H1 (cell line): ENCODE measurements around the gene DUSP9. TPM values are rescaled to one million over a fixed set of nuclear protein-coding genes. Genes with fewer than 3 reads are reported as not detected.
A peak's percentile ranks its signal among the peaks of the same experiment; 100 is the strongest.

ENCODE experiments used
- CTCF ChIA-PET: fragments of 300-600 bp; sonication (Branson Sonifier 250); formaldehyde crosslinking; loops from one replicate; lab custom pipeline; 2021; ENCODE audit not compliant: partially characterized antibody; lab: Charles Lee
- POLR2A ChIA-PET: fragments of 300-600 bp; sonication (Branson Sonifier 250); formaldehyde crosslinking; loops from one replicate; lab custom pipeline; 2021; ENCODE audit warnings: inconsistent platforms; ENCODE audit not compliant: partially characterized antibody; lab: Charles Lee
- DNase-seq, 2 experiments: peaks; one replicate each; pipeline versions ENCODE4 v3.0.0 to v3.0.0-alpha.2; 2010 to 2022; ENCODE audit warnings: low spot score in 2 of 2, low read depth in 1 of 2, mixed read lengths in 1 of 2
- FAIRE-seq: peaks from 2 replicates; lab custom pipeline; 2011; peaks lifted over from hg19 to GRCh38; lab: Jason Lieb, UNC
- H2AFZ ChIP-seq: 2 replicates; pipeline ENCODE4 v1.8.1; 2012; ENCODE audit warnings: low read length, inconsistent platforms
- H2AK5ac ChIP-seq: 2 replicates; pipeline ENCODE4 v1.6.1; 2013; ENCODE audit warnings: low read depth, low read length
- H2BK120ac ChIP-seq: replicated peaks from 2 replicates; pipeline ENCODE3; 2013; ENCODE audit warnings: low read depth, low read length, inconsistent platforms
- H2BK12ac ChIP-seq: 2 replicates; pipeline ENCODE4 v1.6.1; 2013; ENCODE audit warnings: low read depth, low read length
- H2BK15ac ChIP-seq: 2 replicates; pipeline ENCODE4 v1.6.1; 2013; ENCODE audit warnings: low read length
- H2BK20ac ChIP-seq: 2 replicates; pipeline ENCODE4 v1.6.1; 2013; ENCODE audit warnings: low read length
- H2BK5ac ChIP-seq: 2 replicates; pipeline ENCODE4 v1.6.1; 2013; ENCODE audit warnings: low read depth, low read length
- H3K14ac ChIP-seq: 2 replicates; pipeline ENCODE4 v1.6.1; 2013; ENCODE audit warnings: inconsistent platforms; ENCODE audit not compliant: insufficient read length
- H3K18ac ChIP-seq: 2 replicates; pipeline ENCODE4 v1.6.1; 2013; ENCODE audit warnings: low read length; ENCODE audit errors: extremely low read depth
- H3K23ac ChIP-seq: 2 replicates; pipeline ENCODE4 v1.6.1; 2013; ENCODE audit warnings: inconsistent platforms; ENCODE audit not compliant: insufficient read length
- H3K23me2 ChIP-seq: 2 replicates; pipeline ENCODE4 v1.6.1; 2013; ENCODE audit warnings: low read depth, low read length
- H3K27ac ChIP-seq: 2 replicates; pipeline ENCODE4 v1.6.1; 2011; ENCODE audit warnings: low read depth, low read length, inconsistent platforms
- H3K27me3 ChIP-seq, 4 experiments: replicated peaks in 1 of 4; 1 replicate in 1 of 4; 2 replicates in 3 of 4; pipeline versions ENCODE4 v1.6.1 to v1.8.1; 2011 to 2013; ENCODE audit warnings: low read length in 3 of 4, mild to moderate bottlenecking in 3 of 4, inconsistent platforms in 2 of 4, mixed read lengths in 2 of 4, moderate library complexity in 1 of 4; ENCODE audit not compliant: control insufficient read depth in 3 of 4, insufficient read depth in 3 of 4; ENCODE audit errors: extremely low read depth in 1 of 4
- H3K36me3 ChIP-seq, 4 experiments: 2 replicates each; pipeline versions ENCODE4 v1.6.1 to v1.8.1; 2011 to 2013; ENCODE audit warnings: mild to moderate bottlenecking in 4 of 4, low read length in 3 of 4, moderate library complexity in 2 of 4, control low read depth in 1 of 4, inconsistent platforms in 1 of 4; ENCODE audit not compliant: insufficient read depth in 4 of 4, control insufficient read depth in 2 of 4
- H3K4ac ChIP-seq: replicated peaks from 2 replicates; pipeline ENCODE3; 2013; ENCODE audit warnings: low read length, low read depth, mixed read lengths, inconsistent platforms; ENCODE audit not compliant: insufficient read length
- H3K4me1 ChIP-seq, 4 experiments: replicated peaks in 1 of 4; 1 replicate in 1 of 4; 2 replicates in 3 of 4; pipeline versions ENCODE4 v1.6.1 to v1.8.1; 2011 to 2013; ENCODE audit warnings: low read length in 3 of 4, inconsistent platforms in 2 of 4, mixed read lengths in 1 of 4; ENCODE audit not compliant: insufficient read depth in 4 of 4, control insufficient read depth in 3 of 4
- H3K4me2 ChIP-seq, 2 experiments: 2 replicates each; pipeline versions ENCODE4 v1.6.1 to v1.8.1; 2011 to 2013; ENCODE audit warnings: low read depth in 2 of 2, low read length in 2 of 2, control low read depth in 1 of 2, inconsistent platforms in 1 of 2, mild to moderate bottlenecking in 1 of 2; ENCODE audit not compliant: insufficient read depth in 1 of 2
- H3K4me3 ChIP-seq, 4 experiments: fragments of 200-600, 300-600 bp in 1 of 4; sonication (generic), shearing (Covaris generic), sonication (Bioruptor Twin) in 1 of 4; 2 replicates each; pipeline versions ENCODE4 v1.5.1 to v1.8.1; 2011 to 2016; ENCODE audit warnings: low read length in 4 of 4, low read depth in 3 of 4, control low read depth in 2 of 4, inconsistent platforms in 2 of 4, mild to moderate bottlenecking in 2 of 4, mixed read lengths in 1 of 4, moderate library complexity in 1 of 4; ENCODE audit not compliant: insufficient read depth in 2 of 4; ENCODE audit errors: extremely low read depth in 1 of 4
- H3K56ac ChIP-seq: replicated peaks from 2 replicates; pipeline ENCODE3; 2013; ENCODE audit warnings: low read depth, mild to moderate bottlenecking, mixed read lengths, low read length, inconsistent platforms; ENCODE audit not compliant: insufficient read length
- H3K79me1 ChIP-seq: 2 replicates; pipeline ENCODE4 v1.6.1; 2013; ENCODE audit warnings: low read depth, low read length, control low read depth
- H3K79me2 ChIP-seq, 2 experiments: 2 replicates each; pipeline versions ENCODE4 v1.6.1 to v1.8.1; 2012 to 2013; ENCODE audit warnings: low read length in 2 of 2, mild to moderate bottlenecking in 2 of 2, inconsistent platforms in 1 of 2; ENCODE audit not compliant: insufficient read depth in 2 of 2, control insufficient read depth in 1 of 2
- H3K9ac ChIP-seq, 4 experiments: replicated peaks in 1 of 4; 1 replicate in 1 of 4; 2 replicates in 3 of 4; pipeline versions ENCODE4 v1.6.1 to v1.8.1; 2011 to 2013; ENCODE audit warnings: low read depth in 3 of 4, low read length in 3 of 4, control low read depth in 2 of 4, mild to moderate bottlenecking in 2 of 4, moderate library complexity in 2 of 4, inconsistent platforms in 1 of 4; ENCODE audit errors: extremely low read depth in 1 of 4
- H3K9me3 ChIP-seq, 2 experiments: 2 replicates each; pipeline versions ENCODE4 v1.6.1 to v1.8.1; 2012 to 2013; ENCODE audit warnings: mild to moderate bottlenecking in 2 of 2, moderate library complexity in 2 of 2, control low read depth in 1 of 2, inconsistent platforms in 1 of 2, low read depth in 1 of 2, low read length in 1 of 2, mixed read lengths in 1 of 2; ENCODE audit not compliant: insufficient read depth in 2 of 2
- H4K20me1 ChIP-seq, 2 experiments: replicated peaks in 1 of 2; 2 replicates each; pipeline versions ENCODE3 to v1.8.1; 2011 to 2013; ENCODE audit warnings: inconsistent platforms in 2 of 2, low read length in 2 of 2, mild to moderate bottlenecking in 1 of 2; ENCODE audit not compliant: insufficient read depth in 2 of 2, control insufficient read depth in 1 of 2
- H4K5ac ChIP-seq: 2 replicates; pipeline ENCODE4 v1.6.1; 2013; ENCODE audit warnings: low read length, low read depth, mixed read lengths, inconsistent platforms; ENCODE audit not compliant: insufficient read length
- H4K8ac ChIP-seq: 2 replicates; pipeline ENCODE4 v1.8.0; 2013; ENCODE audit warnings: mild to moderate bottlenecking, moderate library complexity, low read length, inconsistent platforms; ENCODE audit not compliant: insufficient read depth; ENCODE audit errors: extremely low read depth
- H4K91ac ChIP-seq: replicated peaks from 2 replicates; pipeline ENCODE3; 2013; ENCODE audit warnings: low read length, mixed read lengths, inconsistent platforms; ENCODE audit not compliant: insufficient read length
- FOSL1 ChIP-seq: IDR thresholded peaks from 2 replicates; pipeline ENCODE4 v1.6.1; 2011; ENCODE audit warnings: mild to moderate bottlenecking, low read depth, low read length, moderate library complexity; ENCODE audit not compliant: insufficient read depth
- RNF2 ChIP-seq: fragments of 200-900, 300-1000 bp; sonication (generic); IDR thresholded peaks from 2 replicates; pipeline ENCODE4 v1.7.1; 2016; ENCODE audit warnings: borderline replicate concordance, low read depth, mild to moderate bottlenecking, antibody characterized with exemption, low read length; ENCODE audit not compliant: poor library complexity, severe bottlenecking; ENCODE audit errors: missing control alignments
- TAF1 ChIP-seq: IDR thresholded peaks from 2 replicates; pipeline ENCODE4 v1.6.1; 2011; ENCODE audit warnings: mild to moderate bottlenecking, low read depth, low read length
- TAF7 ChIP-seq: optimal IDR thresholded peaks from 2 replicates; pipeline ENCODE3; 2011; ENCODE audit warnings: low read depth, mild to moderate bottlenecking, inconsistent platforms, low read length, moderate library complexity, borderline replicate concordance
- WGBS, 2 experiments: shearing (Covaris generic) in 1 of 2; methylation state at CpG; one replicate each; pipeline versions ENCODE4 v1.1.6 to v1.1.7; 2013 to 2015; ENCODE audit warnings: low lambda C conversion rate in 2 of 2, mixed read lengths in 2 of 2, inconsistent platforms in 1 of 2, low coverage in 1 of 2, missing lambda C conversion rate in 1 of 2; ENCODE audit not compliant: insufficient replicate concordance in 2 of 2, insufficient coverage in 1 of 2, insufficient read length in 1 of 2; ENCODE audit errors: extremely low coverage in 1 of 2, missing lambda C conversion rate in 1 of 2; 5-methylcytosine and 5-hydroxymethylcytosine counted together
- polyA plus RNA-seq, 7 experiments: library from polyadenylated mRNA; depleted of rRNA in 3 of 7; stranded (reverse) in 5 of 7; unstranded in 2 of 7; fragments of >200 nt in 5 of 7; fragments of 200-250 nt in 2 of 7; gene quantifications; 1 replicate in 5 of 7; 2 replicates in 1 of 7; 4 replicates in 1 of 7; pipeline versions ENCODE4 v1.2.1 to v1.2.3, GENCODE V29; 2011 to 2013; ENCODE audit warnings: missing spikeins in 2 of 7, mixed read lengths in 2 of 7
- total RNA-seq: library from RNA; stranded (reverse); fragmentation: NEBNext Ultra II Directional; extraction: Animal tissue kit (Norgen Biotek cat#: 25700); gene quantifications from 2 replicates; pipeline ENCODE4 v1.2.1, GENCODE V29; 2021

DUSP9 gene
- total and polyA plus RNA-seq, 2 of the 8 experiments (the other 6 are each of a cell fraction or from before 2014, with no cell fraction given): 0.80 to 1.1 TPM

- FAIRE-seq (no peak), DNase-seq (no peak)
- Histone ChIP-seq H2AFZ (no peak overlapping the region), H3K9me3 (no peaks in the 10 kb centered on the region), H3K27ac (no peak overlapping the region), H2BK5ac (no peak overlapping the region), H3K56ac (no peak overlapping the region), H2BK20ac (no peak overlapping the region), H3K36me3 (no peaks in the 10 kb centered on the region), H3K4me3 (no peak overlapping the region), H2AK5ac (no peak overlapping the region), H3K79me1 (no peaks in the 10 kb centered on the region), H2BK120ac (no peak overlapping the region), H3K23me2 (no peaks in the 10 kb centered on the region), H4K20me1 (no peaks in the 10 kb centered on the region), H3K4me2 (peak overlapping the region; percentile 2 to 63; a peak in 1 of 4 replicates), H3K23ac (no peak overlapping the region), H4K5ac (no peak overlapping the region), H4K8ac (no peak overlapping the region), H3K79me2 (no peaks in the 10 kb centered on the region), H3K27me3 (peaks cover 0 to 11% (median 8%) of the 10 kb centered on the region in 4 experiments; a peak in 6 of 7 replicates), H4K91ac (no peak overlapping the region), H3K4me1 (no peaks in the 10 kb centered on the region), H3K14ac (no peak overlapping the region), H3K18ac (no peak overlapping the region), H3K4ac (no peak overlapping the region), H3K9ac (no peak overlapping the region), H2BK12ac (no peak overlapping the region), H2BK15ac (no peak overlapping the region)
- POLR2A ChIA-PET: interaction anchor here (0.7 kb wide), 1 partner anchor 15 kb away, joined by 3 read pairs; no protein-coding TSS in a partner anchor
- CTCF ChIA-PET: interaction anchor here (0.6 to 8.9 kb wide), 9 partner anchors 10 to 271 kb away, joined by 3 to 130 read pairs (median 5); partner anchors contain the start of genes CCNQ and DUSP9
- WGBS, 2 experiments: 77% methylated on average over 7 of the region's 9 CpGs; no CpG with 5 or more reads in 1 of the 2 experiments
- TF ChIP-seq TAF7: no peak
- no peak for TF ChIP-seq FOSL1
- TF ChIP-seq RNF2: no peak
- TF ChIP-seq TAF1: no peak
Measured at GRCh38 chrX:153610836-153611213, 36.2 kb upstream of the DUSP9 start.
